Esophagus (tissue), 2 donors: ENCODE data around the gene MVD. TPM values are rescaled to one million over a fixed set of nuclear protein-coding genes. Genes with fewer than 3 reads are reported as not detected.

Experiments
- H3K27ac ChIP-seq, 2 donors: one replicate each; pipeline ENCODE4 v1.5.1; 2013; ENCODE audit warnings: low read depth in 2 of 2, mild to moderate bottlenecking in 2 of 2, inconsistent platforms in 1 of 2, low read length in 1 of 2, moderate library complexity in 1 of 2
- H3K27me3 ChIP-seq, 2 donors: one replicate each; pipeline ENCODE4 v1.6.1; 2013; ENCODE audit warnings: low read length in 2 of 2, control low read depth in 1 of 2, mild to moderate bottlenecking in 1 of 2; ENCODE audit not compliant: insufficient read depth in 2 of 2, control insufficient read depth in 1 of 2
- H3K36me3 ChIP-seq, 2 donors: one replicate each; pipeline ENCODE4 v1.6.1; 2013; ENCODE audit warnings: low read length in 1 of 2; ENCODE audit not compliant: control insufficient read depth in 2 of 2, insufficient read depth in 2 of 2
- H3K4me1 ChIP-seq, 2 donors: one replicate each; pipeline ENCODE4 v1.6.1; 2013; ENCODE audit warnings: low read length in 1 of 2; ENCODE audit not compliant: control insufficient read depth in 2 of 2, insufficient read depth in 2 of 2
- H3K4me3 ChIP-seq, 2 donors: one replicate each; pipeline ENCODE4 v1.5.1; 2013; ENCODE audit warnings: low read length in 2 of 2, mild to moderate bottlenecking in 2 of 2, low read depth in 1 of 2, moderate library complexity in 1 of 2
- H3K9me3 ChIP-seq, 2 donors: one replicate each; pipeline ENCODE4 v1.6.1; 2013; ENCODE audit warnings: mild to moderate bottlenecking in 2 of 2, low read depth in 1 of 2, low read length in 1 of 2, moderate library complexity in 1 of 2; ENCODE audit not compliant: control insufficient read depth in 2 of 2, insufficient read depth in 1 of 2
- WGBS, 2 donors: extraction: QIAGEN DNeasy Blood & Tissue Kit; methylation state at CpG; one replicate each; pipeline ENCODE4 v1.1.7; 2013; 5-methylcytosine and 5-hydroxymethylcytosine counted together
- polyA plus RNA-seq, 2 donors: library from polyadenylated mRNA; stranded (reverse); fragments of 200-250 nt; gene quantifications; one replicate each; pipeline ENCODE4 v1.2.3, GENCODE V29; 2013
- donor health status: healthy with polysubstance abuse.
- donor health status: Bipolar disorder and iron deficiency.

The MVD gene
- polyA plus RNA-seq, 2 donors: 92.5 to 149 TPM

DNA sequence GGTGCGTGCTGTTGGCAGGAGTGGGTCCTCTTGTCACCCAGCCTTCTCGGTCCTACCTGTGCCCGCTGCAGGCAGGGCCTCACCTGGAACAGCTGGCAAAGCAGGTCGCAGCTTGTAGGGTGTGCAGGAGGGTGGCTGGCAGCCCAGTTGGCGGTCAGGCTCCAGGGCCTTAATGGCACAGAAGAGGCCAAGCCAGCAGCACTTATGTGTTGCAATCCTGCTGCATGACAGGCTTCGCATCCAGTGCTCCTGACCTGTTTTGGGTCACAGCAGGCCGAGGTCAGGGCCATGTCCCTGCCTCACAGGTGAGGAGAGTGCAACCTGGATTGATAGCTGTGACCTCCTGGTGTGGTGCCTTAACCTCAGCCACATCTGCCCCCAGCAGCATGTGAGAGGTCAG, 60.8 kb downstream of the MVD start:
- Histone ChIP-seq H3K4me1 (peaks cover 6 to 17% of the 10 kb centered on the region in 2 donors), H3K27ac (peak overlapping the region; percentile 14 to 27), H3K36me3 (peaks cover 5 to 46% of the 10 kb centered on the region in 2 donors)

More for the DNA sequence above, 60.8 kb downstream of the MVD start:
- WGBS, 2 donors: 57 to 68% methylated on average over 7 of the region's 7 CpGs
- Histone ChIP-seq H3K27me3 (no peaks in the 10 kb centered on the region), H3K9me3 (no peaks in the 10 kb centered on the region), H3K4me3 (no peak overlapping the region)

Other genes starting within 250 kb of the MVD start
- gene ZFPM1, start 209.8 kb downstream of the MVD start, polyA plus RNA-seq: 1 to 10 TPM in 1 of 2 donors, under 1 TPM in 1; 0.98 to 2.6 TPM
- 10 to 100 TPM; 19.1 to 24.5 TPM for gene ZC3H18, start 92.7 kb downstream of the MVD start, polyA plus RNA-seq
- gene IL17C, start 24.5 kb downstream of the MVD start, polyA plus RNA-seq: under 1 TPM; 0.07 to 0.59 TPM
- gene CYBA, start 12.0 kb downstream of the MVD start, polyA plus RNA-seq: 10 to 100 TPM; 58.5 to 67.8 TPM
- gene SNAI3, start 23.4 kb upstream of the MVD start, polyA plus RNA-seq: under 1 TPM; 0.24 to 0.28 TPM
- gene RNF166, start 43.3 kb upstream of the MVD start, polyA plus RNA-seq: 10 to 100 TPM in 1 of 2 donors, 1 to 10 TPM in 1; 5.2 to 11.7 TPM
- gene CTU2, start 43.4 kb upstream of the MVD start, polyA plus RNA-seq: 10 to 100 TPM; 10.4 to 11.0 TPM
- 100 to 1,000 TPM; 102 to 172 TPM for gene PIEZO1, start 122.1 kb upstream of the MVD start, polyA plus RNA-seq
- gene CDT1, start 140.7 kb upstream of the MVD start, polyA plus RNA-seq: 1 to 10 TPM; 5.8 to 9.9 TPM
- gene APRT, start 148.8 kb upstream of the MVD start, polyA plus RNA-seq: 100 to 1,000 TPM; 137 to 223 TPM
- gene GALNS, start 193.9 kb upstream of the MVD start, polyA plus RNA-seq: 10 to 100 TPM; 10.7 to 20.4 TPM
- 10 to 100 TPM; 42.8 to 44.1 TPM for gene TRAPPC2L, start 194.0 kb upstream of the MVD start, polyA plus RNA-seq
- gene PABPN1L, start 203.6 kb upstream of the MVD start, polyA plus RNA-seq: under 1 TPM; 0.04 to 0.14 TPM